HG02623 (cell line): ENCODE data around the gene SPATA31D4.

Source experiments
- ATAC-seq: cut with Tn5 transposase; IDR thresholded peaks from one replicate; pipeline ENCODE4 v1.9.1; 2021; ENCODE audit warnings: moderate library complexity; ENCODE audit not compliant: unreplicated experiment

SPATA31D4 gene

DNA sequence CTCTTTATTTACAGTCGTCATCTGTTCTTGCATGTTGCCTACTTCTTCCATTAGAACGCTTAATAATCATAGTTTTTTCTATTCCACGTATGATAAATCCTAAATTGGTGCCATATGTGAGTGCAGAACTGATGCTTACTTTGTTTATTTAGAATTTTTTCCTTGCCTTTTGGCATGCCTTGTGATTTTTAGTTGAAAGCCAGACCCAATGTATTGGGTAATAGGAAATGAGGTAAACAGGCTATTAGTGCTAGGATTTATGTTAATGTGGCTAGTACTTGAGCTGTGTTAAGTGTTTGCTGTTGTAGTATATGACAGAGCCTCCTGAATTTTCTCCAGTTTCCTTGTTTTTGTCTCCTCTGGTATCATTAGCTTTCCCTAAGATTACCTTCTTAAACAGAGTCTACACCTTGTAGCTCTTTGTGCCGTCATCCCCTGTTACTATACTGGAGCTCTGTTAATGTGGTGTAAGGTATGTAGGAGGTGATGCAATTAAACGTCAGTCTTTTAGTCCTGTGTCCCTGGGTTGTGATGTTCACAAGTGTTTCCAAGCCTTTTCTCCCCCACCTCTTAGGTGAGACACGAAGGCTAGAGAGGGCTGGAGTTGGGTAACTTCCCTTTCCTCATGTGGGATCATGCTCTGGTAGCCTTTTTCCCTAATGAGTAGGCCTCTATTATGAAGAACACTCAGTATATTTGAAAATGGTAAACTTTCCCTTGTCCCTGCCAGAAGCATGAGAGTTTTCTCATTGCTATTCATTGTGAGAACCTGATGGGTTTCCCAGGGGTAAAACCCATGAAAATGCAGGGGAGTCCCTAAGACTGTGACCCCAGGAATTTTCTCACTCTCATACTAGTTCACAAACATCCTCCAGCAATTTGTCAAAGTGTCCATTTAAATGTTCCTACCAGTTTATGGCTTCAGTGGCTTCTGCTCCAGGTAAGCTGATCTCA lies 36.3 kb downstream of the SPATA31D4 start:
- ATAC-seq: no peak

DNA sequence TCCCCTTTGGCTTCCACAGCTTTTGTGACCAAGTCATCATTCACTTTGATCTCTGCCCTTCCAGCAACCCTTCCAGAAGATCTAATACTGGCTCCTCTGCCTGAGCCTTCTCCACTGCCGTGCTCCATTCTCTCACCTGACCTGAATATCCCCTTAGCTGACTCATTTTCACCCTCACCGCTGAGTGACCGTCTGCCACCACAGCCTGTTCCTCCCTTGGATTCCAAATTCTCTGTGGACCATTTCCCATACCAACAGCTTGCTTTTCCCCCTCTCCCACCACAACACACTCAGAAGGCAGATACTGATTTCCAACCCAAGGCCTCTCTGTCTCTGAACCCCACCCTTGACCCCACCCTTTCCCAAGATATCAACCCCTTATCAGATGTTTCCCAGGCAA lies 39.8 kb downstream of the SPATA31D4 start:
- no peak for ATAC-seq

DNA sequence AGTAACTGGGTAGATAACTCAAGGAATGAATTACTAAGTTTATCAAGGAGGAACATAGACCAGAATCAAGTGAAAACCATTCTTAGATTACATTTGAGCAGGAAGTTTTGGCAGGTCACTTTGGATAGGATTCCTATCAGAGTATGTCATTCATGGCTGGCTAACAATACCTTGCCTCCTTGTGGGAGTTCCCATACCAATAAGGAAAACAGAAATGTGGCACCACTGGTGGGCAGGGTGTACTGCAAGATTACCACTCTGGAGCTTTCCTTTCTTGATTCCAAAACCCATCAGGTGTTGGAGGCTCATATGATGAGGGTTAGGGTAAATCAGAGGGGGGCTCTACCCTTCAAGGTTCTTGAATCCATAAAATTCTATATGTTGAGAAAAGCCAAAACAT lies 41.7 kb downstream of the SPATA31D4 start:
- no peak for ATAC-seq

DNA sequence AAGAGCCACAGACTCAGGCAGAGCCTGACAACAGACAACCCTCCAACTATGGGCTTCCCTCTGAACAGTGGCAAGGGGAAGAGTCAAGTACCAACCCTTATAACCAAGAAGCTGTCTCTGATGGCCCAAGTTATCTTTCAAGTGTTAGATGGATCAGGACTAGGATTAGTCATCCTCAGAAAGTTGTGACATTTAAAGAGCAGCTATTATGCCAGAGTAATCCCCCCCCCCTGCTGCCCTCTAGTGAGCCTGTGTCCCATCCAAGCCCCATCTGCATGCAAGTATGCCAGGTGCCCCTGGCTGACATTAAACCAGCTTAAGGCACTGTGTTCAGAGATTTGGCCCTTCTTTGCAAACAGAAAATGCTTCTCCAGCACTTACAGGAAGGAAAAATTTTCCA lies 43.5 kb downstream of the SPATA31D4 start:
- no peak for ATAC-seq

DNA sequence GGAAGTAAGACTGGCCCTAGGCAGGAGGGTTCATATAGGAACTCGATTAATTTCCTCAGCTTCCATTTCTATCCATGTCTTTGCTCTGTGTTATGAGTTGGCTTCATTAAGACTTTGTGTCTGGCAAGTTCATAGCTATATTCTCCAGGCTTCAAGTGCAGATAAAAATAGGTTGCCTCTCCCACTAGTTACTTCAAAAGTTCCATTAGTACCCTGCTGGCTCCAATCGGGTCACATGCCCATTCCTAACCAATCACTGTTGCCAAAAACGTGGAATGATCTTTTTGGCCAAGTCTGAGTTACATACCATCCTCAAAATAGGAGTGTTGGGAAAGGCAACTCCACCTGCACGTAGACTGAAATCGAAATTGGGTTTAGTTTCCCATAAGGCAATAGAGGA lies 46.5 kb downstream of the SPATA31D4 start:
- ATAC-seq: no peak

DNA sequence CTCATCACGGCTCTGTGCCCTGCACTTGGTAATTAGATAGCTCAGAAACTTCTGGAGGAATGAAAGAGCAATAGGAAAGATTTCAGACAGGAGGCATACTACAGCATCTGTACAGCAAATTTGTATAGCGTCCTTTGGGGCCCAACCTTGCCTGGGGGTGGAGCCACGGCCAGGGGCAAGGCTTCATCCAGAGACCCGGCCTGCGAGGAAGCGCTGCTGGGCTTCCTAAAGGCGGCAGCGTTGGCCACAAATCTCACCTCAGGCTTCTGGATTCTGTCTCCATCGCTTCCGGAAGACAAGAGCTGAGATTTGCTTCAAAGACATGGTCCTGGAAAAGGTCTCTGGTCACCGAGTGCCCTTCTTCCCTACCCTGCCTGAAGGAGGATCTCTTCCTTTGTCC lies 48.1 kb downstream of the SPATA31D4 start:
- no peak for ATAC-seq

DNA sequence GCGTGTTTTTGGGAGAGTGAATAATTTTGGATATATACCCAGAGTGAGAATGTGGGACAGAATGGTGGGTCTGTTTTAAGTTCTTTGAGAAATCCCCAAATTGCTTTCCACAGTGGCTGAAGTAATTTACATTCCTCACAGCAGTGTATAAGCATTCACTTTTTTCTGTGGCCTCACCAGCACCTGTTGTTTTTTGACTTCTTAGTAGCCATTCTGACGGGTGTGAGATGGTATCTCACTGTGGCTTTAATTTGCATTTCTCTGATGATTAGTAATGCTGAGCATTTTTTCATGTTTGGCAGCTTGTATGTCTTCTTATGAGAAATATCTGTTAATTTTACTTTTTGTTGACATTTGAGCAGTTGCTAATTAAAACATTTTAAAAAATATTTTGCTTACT lies 51.0 kb downstream of the SPATA31D4 start:
- ATAC-seq: no peak

DNA sequence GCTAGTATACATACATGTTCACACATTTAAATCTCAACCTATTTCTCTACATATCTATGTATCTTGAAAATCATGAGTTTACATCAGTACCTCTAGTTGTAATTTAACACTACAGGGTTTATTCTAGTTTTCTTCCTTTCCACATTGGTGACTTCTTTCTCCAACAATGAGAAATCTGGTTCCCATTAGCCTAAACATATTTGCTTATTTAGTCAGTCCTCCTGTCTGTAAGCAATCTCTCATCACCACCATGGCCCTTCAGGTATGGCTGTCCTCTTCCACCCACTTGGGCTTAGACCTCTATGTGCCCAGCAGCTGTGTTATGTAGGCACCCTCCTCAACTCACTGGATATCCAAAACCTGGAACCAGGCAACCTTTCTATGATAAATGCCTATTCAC lies 52.3 kb downstream of the SPATA31D4 start:
- ATAC-seq: no peak

DNA sequence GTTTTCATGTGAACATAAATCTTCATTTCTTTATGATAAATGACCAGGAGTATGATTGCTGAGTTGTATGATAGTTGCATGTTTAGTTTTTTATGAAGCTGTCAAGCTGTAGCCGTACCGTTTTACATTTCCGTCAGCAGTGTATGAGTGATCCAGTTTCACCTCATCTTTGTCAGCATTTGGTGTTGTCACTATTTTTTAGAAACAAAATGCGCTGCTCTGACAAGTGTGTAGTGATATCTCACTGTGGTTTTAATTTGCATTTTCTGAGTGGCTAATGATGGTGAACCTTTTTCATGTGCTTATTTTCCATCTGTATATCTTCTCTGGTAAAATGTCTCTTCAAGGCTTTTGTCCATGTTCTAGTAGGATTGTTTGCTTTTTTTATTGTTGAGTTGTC lies 53.7 kb downstream of the SPATA31D4 start:
- no peak for ATAC-seq
